Measurements from ENCODE around the gene RHOJ.
A peak's percentile ranks its signal among the peaks of the same experiment; 100 is the strongest.
"Not testable (repeated sequence)": the region's sequence is repeated elsewhere in the genome, so short reads cannot be mapped to it uniquely, and the experiment has no call there.

RHOJ gene

DNA sequence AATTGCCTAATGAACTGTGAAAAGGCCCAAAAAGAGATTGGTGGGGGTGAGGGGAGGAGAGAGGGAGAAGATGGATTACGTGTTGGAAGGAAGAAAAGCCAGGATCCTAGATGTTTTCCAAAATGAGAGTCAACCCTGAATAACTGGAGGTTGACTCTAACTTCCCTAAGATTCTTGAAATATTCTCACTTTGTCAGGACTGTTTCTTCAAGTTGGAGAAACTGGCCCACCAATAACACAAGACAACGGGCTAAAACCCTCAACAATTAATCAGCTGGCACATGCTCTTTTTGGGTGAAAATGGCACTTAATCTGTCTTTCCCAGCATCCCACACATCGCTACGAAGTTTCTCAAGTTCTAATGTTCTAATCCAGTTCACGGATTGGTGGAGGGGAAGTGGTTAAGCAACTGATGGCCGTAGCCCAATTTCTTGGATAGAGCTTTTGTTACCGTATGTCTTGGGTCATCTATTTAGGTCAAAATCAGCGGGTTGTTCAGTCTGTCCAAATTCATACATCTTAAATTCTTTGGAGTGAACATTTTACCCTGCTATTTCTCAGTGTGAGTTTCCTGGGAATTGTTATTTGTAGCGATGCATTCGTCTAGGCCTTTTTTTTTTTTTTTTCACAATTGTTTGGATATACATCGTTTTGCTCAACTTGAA is 65.5 kb downstream of the RHOJ start:
- DNase-seq: no peak

DNA sequence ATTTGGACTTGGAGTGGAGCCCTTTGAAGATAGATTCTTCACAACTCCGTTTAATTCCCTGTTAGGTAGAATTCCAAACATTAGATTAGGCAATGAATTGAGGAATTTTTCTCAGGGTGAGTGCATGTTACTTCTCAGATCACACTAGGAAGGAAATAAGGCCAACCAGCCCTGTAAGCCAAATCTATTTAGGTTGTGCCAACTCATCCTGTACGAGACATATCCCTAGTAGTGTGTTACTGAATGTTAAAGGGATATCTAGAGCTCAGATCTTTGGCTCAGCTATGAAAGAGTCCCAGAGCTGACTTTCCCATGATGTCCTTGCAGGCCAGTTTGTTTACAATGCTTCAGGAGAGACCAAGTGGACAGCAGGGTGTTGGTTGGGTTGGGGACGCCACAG is 68.9 kb downstream of the RHOJ start:
- no peak for DNase-seq

DNA sequence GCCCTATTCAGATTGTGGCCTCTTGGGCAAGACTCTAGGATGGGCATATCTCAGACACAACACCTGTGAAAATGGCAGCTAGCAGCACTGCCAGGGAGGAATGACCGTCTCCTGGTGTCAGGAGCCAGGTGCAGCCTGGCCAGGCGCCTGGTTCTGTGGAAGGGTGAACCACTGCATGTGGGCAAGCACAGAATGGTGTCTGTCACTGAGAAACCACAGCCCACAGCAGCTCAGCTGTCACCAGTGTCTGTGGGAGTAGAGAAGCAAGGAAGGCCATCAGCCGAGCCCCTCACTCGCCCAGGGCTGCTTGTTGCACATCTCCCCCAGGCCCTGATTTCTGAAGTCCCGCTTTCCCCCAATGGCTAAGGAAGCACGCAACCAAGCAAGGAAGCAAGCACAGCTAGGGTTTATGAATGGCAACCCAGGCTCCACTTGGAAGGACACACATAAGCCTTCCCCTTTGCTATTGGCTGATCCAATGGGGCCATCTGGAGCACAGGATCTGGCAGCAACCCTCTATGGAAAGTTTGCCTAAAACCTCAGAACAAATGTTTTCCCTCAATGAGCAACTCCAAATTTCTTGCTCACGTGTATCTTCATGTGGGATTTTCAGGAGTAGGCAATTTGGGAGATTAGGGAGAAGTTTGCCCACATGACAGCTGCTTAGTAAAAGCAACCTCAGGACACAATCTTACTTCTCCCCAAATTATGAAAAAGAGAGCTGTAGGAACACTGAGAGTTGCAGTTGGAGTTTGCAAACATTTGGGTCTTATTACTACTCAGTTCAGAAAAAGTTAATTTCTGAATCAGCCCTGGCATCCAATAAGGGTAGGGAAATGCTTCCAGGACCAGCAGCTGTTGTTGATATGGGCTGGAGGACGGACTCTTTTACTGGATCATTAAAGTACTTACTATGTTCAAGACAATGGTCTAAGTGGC is 69.7 kb downstream of the RHOJ start:
- DNase-seq: no peak

DNA sequence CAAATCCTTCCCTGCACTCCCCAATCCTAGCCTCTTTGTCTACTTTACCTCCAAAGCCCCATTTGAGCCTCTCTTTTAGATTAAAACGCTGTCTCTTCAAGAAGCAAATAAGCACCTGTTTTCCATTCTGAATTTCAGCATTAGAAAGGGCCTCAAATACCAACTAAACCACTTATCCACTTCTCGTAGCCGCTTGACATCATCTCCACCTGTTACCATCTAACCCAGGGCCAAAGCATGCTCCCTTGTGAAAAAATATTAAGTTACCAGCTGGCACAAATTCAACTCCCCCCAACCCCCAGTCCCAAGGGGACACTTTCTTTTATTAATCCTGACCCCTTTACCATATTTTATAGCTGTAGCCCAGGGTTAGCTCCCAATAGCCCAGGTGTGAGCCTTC is 71.4 kb downstream of the RHOJ start:
- no peak for DNase-seq

DNA sequence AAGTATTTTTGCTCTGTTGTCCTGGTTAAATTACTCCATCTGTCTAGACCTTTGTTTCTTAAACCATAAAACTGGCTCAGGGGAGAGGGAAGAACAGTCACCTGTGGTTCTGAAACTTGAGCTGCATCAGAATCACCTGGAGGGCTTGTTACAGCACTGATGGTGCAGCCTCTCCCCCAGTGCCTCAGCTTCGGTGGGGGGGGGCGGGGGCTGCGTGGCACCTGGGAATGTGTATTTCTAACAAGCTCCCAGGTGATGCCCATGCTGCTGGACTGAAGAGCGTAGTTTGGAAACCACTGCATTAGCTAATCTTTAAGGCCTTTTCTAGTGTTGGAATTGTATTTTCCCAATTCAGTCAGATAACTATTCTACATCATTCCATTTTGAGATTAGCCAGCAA is 71.8 kb downstream of the RHOJ start:
- no peak for DNase-seq

DNA sequence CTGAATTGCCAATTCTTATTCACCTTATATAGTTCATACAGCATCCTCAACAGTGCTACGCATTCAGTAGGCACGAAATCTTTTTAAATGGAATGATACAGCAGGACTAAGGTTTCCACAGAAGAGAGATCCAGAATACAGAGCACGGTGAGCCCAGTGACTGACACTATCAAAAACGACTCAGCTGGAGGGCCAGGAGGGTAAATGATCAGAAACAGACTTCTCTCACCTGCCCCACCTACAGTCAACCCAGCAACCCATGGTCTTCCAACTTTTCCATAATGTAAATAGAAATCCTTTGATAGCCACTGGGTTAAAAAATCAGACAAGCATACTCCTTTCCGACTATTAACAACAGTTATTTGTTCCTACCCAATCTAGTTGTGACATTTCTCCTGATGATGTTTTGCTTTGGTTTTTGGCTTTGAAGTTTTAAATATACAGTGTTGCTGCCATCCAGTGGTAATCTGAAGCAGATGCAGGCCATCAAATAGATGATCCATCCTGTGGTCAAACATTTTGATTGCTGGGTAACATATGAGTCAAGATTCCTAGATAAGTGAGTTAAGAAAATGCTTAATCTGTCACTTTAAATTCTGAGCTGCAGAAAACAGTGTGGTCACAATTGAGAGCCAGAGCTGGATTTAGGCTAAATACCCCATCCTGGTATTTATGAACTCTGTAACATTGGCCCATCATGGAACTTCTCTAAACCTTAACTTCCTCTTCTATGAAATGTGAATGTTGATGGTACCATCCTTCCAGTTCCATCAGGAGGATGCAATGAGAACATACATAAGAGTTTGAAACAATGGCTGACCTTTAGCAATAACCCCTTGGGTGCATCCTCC is 72.5 kb downstream of the RHOJ start:
- peak in 1 of 2 donors; percentile 64 for DNase-seq

DNA sequence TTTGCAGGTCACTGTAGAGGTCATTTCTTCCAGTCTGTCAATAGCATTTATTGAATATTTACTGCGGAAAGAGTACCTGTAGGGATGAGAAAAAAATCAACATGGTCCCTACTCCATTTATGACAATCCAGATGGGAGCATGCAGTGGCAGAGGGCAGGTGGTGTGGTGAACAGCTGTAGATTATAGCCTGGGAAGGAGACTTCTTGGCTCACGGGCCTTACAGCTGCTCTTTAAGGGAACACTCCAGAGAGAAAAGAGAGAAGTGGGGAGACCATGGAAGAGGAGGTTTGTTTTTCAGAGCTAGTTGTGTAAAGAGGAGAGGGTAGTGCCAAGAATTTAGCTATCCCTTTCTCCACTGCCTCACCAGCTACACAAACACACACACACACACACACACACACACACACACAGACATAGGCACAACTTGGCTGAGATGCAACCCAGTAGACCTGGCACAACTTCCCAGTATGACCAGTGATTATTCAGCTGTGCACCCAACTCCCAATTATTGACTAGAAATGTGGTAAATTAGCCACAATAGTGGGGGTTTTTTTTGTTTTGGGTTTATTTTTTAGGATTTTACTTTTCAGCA is 73.4 kb downstream of the RHOJ start:
- no peak for DNase-seq

DNA sequence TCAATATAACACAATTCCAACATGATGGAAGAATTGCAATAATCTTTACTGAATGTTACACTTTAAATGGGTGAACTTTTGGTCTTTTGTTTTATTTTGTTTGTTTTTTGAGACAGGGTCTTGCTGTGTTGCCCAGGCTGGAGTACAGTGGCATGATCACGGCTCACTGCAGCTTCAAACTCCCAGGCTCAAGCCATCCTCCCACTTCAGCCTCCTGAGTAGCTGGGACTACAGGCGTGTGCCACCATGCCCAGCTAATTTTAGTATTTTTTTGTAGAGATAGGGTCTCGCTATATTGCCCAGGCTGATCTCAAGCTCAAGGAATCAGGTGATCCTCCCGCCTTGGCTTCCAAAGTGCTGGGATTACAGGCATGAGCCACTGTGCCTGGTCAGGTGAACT is 75.7 kb downstream of the RHOJ start:
- DNase-seq: not testable (repeated sequence)

DNA sequence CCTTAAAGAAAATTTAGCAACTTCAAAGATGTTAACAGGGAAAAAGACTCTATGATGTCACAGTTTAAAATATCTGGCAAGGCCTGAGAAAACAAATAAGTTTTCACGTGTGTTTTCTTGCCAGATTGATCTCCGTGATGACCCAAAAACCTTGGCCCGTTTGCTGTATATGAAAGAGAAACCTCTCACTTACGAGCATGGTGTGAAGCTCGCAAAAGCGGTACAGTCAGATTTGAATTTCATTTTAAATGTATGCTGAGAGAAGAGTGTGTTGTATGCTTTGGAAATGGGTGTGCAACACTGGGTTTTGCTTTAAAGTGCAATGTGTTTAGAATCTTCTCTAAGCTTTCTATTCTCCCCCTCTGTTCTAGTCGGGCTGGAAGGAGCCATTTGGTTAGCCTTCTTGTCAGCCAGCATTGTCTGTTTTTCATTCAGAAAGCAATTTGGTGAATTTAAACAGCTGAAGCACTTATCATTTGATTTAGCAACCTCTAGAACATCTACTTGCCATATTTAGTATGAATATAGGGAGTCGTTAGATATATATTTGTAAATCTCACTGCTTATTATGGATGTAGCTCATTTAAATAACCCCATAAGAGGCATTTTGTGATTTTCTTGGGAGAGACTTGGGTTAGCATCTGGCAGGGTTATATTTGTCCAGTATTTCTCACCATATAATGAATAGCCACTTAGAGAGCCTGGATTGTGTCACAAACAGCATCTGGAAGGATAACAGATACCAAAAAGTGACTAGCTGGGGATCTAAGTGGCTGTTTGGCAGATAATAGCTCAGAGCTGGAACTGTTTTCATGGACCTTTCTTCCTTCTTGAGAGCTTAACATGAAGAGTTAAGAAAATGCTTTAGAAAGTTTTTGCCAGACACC is 79.0 kb downstream of the RHOJ start:
- DNase-seq: peak in 1 of 2 donors; percentile 3

DNA sequence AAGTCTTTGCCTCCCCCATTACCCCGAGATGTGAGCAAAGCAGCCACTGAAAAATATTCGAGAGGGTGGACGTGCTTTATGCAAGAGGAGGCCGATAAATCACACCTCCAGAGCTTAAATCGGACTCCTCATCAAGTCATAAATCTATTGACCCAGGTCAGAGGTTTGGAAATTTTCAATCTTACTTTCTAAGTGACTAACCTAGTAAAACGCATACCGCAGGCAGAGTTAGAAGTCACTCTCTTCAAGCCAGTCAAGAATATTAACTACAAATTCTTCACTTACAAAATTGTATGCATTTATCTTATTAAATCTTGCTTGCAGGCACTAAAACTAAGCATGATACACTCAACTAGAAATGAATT is 79.6 kb downstream of the RHOJ start:
- DNase-seq: no peak

DNA sequence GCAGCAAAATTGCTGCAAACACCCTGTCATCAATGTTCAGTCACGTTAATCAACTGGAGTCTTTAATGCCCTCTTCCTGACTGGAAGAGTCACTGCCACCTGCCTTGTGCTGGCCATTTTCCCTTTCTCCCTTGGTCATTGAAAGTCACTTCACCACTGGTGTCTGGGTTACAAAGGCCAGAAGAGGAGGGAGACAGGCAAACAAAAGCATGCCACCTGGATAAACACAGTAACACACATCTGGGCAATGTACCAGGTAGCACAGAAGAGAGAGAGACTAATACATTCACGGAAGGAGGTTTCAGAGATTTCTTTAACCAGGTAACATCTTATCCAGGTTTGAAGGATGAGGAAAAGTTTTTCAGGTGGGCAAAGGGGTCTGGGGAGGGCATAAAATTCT is 81.8 kb downstream of the RHOJ start:
- DNase-seq: no peak

DNA sequence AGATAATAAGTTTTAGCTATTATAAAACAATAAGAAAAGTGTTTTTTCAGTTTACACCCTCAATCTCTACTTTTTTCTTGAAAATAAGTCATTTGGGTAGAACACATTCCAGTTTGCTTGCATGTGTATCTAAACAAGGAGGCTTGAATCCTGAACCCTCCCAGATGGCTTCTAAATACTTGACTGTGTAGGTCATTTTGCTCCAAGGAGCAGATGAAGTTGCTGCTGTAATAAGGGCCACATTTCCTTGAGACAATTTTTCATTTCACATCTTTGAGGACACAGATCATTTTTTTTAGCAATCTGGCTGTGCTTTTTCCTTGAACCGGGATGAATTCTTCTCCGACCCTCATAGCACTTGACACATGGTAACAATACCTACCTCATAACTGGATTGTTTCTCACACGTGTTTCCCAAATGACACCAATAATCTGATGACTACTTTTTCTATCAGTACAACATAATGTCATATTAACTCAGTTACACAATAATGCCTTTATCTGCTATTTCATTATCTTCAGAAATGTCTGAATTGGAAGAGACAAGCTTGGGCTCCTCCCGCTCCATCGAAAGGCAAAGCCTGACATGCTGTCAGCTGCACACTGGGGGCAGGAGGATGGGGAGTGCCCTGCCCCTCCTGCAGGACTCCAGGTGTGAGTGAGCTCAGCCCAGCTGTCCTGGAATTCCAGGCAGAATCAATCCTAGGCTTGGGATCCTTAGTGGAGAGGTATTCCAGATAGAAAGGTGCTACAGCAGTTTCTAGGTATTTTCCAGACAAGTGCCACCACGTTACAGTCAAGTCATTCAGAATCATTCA is 83.6 kb downstream of the RHOJ start:
- DNase-seq: no peak

DNA sequence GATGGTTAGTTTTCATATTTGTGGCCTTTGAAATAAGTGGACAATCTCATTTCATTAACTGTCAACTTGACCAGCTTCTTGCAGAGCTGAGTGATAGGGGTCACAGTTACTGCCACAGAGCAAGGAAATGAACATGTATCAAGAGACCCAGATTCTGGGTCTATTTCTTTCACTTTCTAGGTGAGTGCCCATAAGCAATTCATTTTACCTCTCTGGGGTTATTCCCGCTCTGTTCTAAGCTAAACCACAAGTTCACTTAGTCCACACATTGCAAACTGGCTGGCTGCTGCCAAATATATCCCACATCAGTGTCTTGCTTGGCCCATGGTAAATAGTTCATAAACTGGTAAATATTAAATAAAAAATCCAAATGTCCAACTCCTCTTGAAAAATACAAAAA is 84.6 kb downstream of the RHOJ start:
- no peak for DNase-seq

DNA sequence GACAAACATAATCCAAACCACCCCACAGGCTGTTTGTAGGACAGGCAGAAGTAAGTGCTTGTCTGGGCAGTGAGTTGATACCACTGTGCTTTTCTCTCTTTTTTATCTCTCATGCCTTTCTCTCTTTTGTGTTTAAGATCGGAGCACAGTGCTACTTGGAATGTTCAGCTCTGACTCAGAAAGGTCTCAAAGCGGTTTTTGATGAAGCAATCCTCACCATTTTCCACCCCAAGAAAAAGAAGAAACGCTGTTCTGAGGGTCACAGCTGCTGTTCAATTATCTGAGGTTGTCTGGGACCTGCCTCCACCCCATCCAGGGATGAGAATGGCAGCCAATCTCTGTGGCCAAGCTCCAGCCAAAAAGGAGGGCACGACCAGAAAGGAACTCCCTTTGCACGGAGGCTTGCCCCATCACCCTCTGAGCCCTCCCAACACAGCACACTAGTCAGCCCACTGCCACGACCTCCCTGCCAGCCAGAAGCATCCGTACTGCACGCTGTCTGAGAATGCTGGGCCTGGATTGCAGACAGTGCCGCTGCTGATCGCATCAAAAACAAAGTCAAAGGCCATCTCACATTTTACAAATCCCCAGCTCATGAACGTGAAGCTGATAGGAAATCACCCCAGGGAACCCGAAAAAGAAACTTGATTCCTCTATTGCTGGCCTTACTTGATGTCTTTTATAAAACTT is 86.6 kb downstream of the RHOJ start:
- no peak for DNase-seq

DNA sequence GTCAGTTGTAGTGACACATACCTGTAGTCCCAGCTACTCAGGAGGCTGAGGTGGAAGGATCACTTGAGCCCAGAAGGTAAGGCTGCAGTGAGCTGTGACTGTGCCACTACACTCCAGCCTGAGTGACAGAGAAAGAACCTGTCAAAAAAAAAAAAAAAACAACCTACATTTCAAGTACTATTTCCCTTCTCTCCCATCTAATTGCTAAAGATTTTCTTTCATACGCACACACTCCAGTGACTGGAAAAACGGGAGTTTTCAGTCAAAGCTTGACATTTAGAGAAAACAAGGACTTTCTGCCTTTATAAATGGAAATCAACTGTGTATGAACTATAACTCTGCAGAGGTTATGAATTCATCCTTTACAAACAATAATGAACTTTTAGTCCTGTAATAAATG is 88.6 kb downstream of the RHOJ start:
- no peak for DNase-seq

DNA sequence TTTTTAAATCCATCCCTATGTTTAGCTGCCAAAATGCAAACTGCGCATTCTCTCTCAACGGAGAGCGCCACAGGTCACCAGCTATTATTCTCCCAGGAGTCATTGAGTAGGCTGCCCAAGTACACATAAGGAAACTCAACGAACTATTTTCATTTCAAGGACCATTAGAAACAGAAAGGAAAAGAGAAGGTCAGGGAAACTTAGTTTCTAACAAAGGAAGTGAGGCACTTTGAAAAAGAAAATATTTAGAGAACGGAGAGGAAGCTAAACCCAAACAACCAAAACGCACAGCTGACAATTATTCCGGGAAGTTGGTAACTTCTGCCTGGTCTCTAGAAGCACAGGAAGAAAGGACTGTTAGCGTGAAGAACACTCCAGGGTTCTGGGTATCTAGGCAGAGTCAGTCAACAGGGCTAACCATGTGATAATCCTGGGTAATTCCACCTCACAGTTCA is 91.0 kb downstream of the RHOJ start:
- no peak for DNase-seq

DNA sequence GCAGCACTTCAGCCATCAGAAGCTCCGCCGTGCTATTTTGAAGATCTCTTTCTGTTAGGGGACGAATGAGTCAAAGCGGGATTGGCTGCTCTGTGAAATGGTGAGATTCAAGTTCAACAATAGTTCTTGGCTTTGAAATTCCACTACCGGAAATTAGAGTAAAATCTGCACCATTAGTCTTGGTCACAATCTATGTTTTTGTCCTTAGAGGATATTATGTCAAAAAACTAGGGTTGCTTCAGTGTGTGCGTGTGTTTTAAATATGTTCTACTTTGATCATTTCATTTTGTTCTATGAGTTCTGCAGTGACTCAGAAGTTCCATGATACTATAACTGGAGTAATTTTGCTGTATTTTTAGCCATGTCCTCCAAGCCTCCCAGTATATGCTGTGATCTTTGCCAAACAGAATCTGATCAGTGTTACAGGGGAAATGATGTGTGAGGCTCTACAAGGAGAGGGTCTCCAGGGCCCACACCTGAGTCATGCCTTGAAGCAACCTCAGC is 91.9 kb downstream of the RHOJ start:
- DNase-seq: no peak

DNA sequence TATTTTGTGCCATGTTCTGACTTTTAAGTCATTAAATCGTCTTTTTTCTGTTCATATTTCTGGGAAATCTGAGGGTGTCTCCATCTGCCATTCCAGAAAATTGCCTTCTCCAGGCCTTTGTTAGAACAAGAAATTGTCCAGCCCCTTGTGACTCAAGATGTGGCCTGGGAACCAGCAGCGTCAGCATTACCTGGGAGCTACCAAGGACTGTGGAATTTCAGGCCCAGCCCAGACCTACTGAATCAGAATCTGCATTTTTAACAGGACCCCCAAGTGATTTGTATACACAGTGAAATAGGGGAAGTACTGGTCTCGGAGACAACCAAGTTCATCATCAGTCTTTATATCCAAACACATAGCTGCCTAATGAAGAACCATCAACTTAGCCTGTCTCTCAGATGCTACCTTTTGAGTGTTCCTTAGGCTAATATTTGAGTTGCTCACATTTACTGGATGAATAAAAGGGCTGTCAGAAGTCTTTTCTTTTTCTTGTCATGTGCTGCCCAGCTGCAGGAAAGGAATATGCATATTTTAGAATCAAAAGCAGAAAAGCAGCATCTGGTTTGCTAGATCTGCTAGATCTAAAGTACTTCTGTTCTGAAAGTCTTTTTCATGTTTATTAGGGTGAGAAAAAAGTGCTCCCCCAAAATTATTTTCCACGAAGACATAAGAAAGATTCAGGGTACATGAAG is 93.3 kb downstream of the RHOJ start:
- no peak for DNase-seq

DNA sequence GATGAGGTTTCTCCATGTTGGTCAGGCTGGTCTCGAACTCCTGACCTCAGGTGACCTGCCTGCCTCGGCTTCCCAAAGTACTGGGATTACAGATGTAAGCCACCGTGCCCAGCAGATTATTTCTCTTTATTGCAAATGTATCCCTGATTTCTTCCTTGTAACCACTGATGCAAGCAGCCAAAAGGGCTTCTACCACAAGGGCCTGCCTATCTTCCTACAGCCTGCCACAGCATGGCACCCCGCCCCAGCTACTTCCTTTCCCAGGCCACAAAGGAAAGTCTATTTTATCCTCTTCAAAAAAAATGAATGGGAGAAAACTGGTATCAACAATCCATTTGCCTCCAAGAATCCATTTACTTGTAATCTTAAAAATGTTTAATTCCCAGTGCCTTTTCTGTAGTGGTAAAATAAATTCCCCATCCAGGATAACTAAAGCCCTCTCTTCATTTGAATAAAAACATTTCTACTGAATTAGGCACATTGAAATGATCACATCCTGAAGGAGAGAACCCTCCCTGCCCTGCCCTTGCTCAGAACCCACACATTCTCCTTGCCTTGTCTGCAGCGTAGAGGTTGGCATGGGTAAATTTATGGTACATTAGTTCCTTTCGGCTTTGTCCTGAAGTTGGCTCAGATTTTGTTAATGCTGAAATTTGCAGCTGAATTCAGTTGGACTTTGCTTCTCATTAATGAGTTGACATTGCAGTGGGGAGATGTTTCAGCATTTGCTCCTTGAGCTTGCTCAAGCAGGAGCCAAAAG is 95.3 kb downstream of the RHOJ start:
- DNase-seq: peak in 1 of 2 donors; percentile 6

Measured in hippocampal formation (tissue), 2 donors.